ENCODE results near the gene AGBL2. TPM values are rescaled to one million over a fixed set of nuclear protein-coding genes. Genes with fewer than 3 reads are reported as not detected.

AGBL2 gene
- total and polyA plus RNA-seq, 9 of the 15 experiments (the other 6 are each of a cell fraction or from before 2014, with no cell fraction given), result 0.57 to 6.5 (median 1.3) TPM

DNA sequence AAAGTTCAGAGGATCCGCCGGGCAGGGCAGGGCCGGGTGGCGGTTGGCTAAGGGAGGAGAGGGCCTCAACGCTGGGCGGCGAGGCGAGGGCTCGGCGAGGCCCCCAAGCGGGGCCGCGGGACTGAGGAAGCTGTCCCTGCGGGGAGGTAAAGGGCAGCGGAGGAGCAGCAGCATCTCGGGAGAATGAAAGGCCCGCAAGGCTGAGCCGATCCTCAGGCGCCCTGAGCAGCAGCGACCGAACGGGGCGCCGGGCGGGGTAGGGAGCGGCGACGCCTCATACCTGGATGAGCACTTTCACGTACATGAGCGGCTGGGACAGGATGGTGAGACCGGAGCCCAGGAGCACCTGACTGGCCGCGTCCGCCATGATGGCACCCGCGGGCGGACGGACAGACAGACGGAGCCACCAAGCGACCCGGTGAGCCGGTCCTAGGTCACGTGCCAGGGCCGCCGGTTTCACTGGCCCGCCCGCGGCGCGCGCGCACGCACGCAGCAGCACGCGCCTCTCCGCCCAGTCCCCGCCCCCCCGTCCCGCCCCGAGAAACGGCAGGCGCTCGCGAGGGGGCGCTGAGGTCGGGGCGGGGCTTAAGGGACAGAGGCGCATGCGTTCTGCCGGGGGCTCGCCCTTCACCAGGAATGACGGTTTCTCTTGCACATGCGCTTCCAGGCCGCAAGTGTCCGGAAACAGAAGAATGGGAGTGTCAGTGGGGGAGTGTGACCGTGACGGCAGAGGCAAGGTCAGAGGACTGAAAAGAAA, 72.9 kb downstream of the AGBL2 start, which contains the start of gene MTCH2 (continued):
- no peak for TF ChIP-seq ZNF175 (CRISPR knock-in tag; IDR thresholded peaks at IDR 0.05; ENCODE audit: low read depth)
- no peak for TF ChIP-seq DDX20 (tag; IDR thresholded peaks at IDR 0.05; ENCODE audit: low read depth)
- peak; percentile 63; the same call in 1 of the 2 replicates for TF ChIP-seq POLR2AphosphoS5 (IDR thresholded peaks at IDR 0.05; ENCODE audit: control insufficient read depth, insufficient read depth, low read depth, low read length)
- no peak for TF ChIP-seq MAFG (tag; conservative IDR thresholded peaks at IDR 0.05)
- no peak for TF ChIP-seq GABPB2 (CRISPR knock-in tag; conservative IDR thresholded peaks at IDR 0.05)
- TF ChIP-seq IFI16 (CRISPR knock-in tag; IDR thresholded peaks at IDR 0.05), result no peak
- TF ChIP-seq NRF1 (conservative IDR thresholded peaks at IDR 0.05 in 1 of 2, IDR thresholded peaks at IDR 0.05 in 1 of 2), result peak; percentile 98
- 0 out of 2 replicates have a peak, but pooled peaks have one; percentile 76 for TF ChIP-seq ZNF282 (CRISPR knock-in tag; IDR thresholded peaks at IDR 0.05)
- TF ChIP-seq FOXK2 (conservative IDR thresholded peaks at IDR 0.05 in 1 of 2, IDR thresholded peaks at IDR 0.05 in 1 of 2; ENCODE audit: low read depth in 2 of 2), result peak in 1 of 2 experiments; percentile 76; a peak in 2 of 4 replicates
- no peak for TF ChIP-seq ZNF57 (CRISPR knock-in tag; IDR thresholded peaks at IDR 0.05)
- peak; percentile 47; the same call in 1 of the 2 replicates for TF ChIP-seq ZNF263 (CRISPR knock-in tag; IDR thresholded peaks at IDR 0.05; ENCODE audit: borderline replicate concordance)
- no peak for TF ChIP-seq TAL1 (IDR thresholded peaks at IDR 0.05)
- TF ChIP-seq, protein P1, sequence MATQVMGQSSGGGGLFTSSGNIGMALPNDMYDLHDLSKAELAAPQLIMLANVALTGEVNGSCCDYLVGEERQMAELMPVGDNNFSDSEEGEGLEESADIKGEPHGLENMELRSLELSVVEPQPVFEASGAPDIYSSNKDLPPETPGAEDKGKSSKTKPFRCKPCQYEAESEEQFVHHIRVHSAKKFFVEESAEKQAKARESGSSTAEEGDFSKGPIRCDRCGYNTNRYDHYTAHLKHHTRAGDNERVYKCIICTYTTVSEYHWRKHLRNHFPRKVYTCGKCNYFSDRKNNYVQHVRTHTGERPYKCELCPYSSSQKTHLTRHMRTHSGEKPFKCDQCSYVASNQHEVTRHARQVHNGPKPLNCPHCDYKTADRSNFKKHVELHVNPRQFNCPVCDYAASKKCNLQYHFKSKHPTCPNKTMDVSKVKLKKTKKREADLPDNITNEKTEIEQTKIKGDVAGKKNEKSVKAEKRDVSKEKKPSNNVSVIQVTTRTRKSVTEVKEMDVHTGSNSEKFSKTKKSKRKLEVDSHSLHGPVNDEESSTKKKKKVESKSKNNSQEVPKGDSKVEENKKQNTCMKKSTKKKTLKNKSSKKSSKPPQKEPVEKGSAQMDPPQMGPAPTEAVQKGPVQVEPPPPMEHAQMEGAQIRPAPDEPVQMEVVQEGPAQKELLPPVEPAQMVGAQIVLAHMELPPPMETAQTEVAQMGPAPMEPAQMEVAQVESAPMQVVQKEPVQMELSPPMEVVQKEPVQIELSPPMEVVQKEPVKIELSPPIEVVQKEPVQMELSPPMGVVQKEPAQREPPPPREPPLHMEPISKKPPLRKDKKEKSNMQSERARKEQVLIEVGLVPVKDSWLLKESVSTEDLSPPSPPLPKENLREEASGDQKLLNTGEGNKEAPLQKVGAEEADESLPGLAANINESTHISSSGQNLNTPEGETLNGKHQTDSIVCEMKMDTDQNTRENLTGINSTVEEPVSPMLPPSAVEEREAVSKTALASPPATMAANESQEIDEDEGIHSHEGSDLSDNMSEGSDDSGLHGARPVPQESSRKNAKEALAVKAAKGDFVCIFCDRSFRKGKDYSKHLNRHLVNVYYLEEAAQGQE (IDR thresholded peaks at IDR 0.05; ENCODE audit: borderline replicate concordance), result peak; percentile 73
- TF ChIP-seq, protein P1 (CRISPR knock-in tag; IDR thresholded peaks at IDR 0.05; ENCODE audit: low read depth), result peak; percentile 69; the same call in 1 of the 2 replicates
- TF ChIP-seq, protein P2, sequence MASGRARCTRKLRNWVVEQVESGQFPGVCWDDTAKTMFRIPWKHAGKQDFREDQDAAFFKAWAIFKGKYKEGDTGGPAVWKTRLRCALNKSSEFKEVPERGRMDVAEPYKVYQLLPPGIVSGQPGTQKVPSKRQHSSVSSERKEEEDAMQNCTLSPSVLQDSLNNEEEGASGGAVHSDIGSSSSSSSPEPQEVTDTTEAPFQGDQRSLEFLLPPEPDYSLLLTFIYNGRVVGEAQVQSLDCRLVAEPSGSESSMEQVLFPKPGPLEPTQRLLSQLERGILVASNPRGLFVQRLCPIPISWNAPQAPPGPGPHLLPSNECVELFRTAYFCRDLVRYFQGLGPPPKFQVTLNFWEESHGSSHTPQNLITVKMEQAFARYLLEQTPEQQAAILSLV (tag; IDR thresholded peaks at IDR 0.05), result no peak
- peak; percentile 65 for TF ChIP-seq CBFA2T2 (conservative IDR thresholded peaks at IDR 0.05)
- TF ChIP-seq HMG20B (CRISPR knock-in tag; IDR thresholded peaks at IDR 0.05), result no peak
- TF ChIP-seq CHD1 (IDR thresholded peaks at IDR 0.05; ENCODE audit: low read length), result peak; percentile 41

All from K562 (cell line).